HFF-Myc (cell line): ENCODE measurements around the gene EIF4H.

Source experiments
- DNase-seq: peaks from one replicate; pipeline ENCODE4 v3.0.0-alpha.2; 2011; ENCODE audit warnings: low read depth; ENCODE audit errors: extremely low read depth
- H3K4me3 ChIP-seq: replicated peaks from 2 replicates; pipeline ENCODE4 v1.5.1; 2011; ENCODE audit warnings: low read depth, mild to moderate bottlenecking, control low read depth, low read length
- CTCF ChIP-seq: IDR thresholded peaks from 2 replicates; pipeline ENCODE4 v1.5.1; 2012; ENCODE audit warnings: mild to moderate bottlenecking, low read depth, low read length, control low read depth; ENCODE audit errors: missing control alignments

Gene EIF4H

DNA sequence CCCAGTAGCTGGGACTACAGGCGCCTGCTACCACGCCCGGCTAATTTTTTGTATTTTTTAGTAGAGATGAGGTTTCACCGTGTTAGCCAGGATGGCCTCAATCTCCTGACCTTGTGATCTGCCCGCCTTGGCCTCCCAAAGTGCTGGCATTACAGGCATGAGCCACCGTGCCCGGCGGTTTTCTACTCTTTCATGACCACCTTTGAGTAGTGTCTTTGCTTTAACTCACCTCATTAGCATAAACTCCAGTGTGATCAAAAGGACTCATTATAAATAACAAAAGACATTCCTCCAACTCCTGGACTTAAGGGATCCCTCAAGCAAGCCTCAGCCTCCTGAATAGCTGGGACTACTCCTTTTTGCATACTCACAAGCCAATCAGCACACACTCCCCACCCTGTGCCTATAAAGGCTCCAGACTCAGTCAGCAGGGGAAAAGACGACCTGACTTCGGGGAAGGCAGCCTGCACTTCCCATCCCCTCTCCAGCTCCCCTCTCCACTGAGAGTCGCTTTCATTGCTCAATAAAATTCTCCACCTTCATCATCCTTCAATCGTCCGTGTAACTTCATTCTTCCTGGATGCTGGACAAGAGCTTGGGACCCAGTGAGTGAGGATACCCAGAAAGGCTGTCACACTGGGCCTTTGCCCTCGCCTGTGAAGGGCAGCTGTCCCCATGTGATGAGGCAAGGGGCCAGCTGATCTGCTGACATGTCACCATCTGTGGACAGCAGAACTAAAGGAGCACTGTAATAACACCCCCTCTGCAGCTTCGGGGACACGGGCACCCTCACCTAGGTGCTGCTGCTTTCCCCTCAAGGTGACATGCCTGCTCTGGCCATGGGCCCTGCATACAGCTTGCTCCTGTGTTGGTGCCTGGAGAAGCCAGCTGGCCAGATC, 35.0 kb upstream of the EIF4H start:
- TF ChIP-seq CTCF = no peak
- H3K4me3 ChIP-seq = no peak overlapping the region
- no peak for DNase-seq

DNA sequence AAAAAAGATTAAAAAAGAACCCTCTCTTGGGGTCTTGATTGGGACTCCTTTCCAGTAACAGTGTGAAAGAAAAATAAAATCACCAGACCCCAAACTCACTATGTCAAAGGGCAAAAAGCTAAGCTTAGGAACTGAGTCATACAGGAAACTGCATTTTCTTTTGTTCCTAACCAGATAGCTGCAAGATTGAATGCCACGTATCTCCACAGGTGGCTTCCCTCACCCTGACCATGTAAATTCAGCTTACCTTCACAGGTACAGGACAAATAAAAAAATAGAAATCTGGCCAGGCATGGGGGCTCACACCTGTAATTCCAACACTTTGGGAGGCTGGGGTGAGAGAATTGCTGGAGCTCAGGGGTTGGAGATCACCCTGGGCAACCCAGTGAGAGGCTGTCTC, 32.5 kb upstream of the EIF4H start:
- DNase-seq = no peak
- H3K4me3 ChIP-seq = no peak overlapping the region
- no peak for TF ChIP-seq CTCF

GRCh38 chr7:74143383-74143782, 30.8 kb upstream of the EIF4H start:
- no peak for DNase-seq
- H3K4me3 ChIP-seq = no peak overlapping the region
- TF ChIP-seq CTCF = no peak

DNA sequence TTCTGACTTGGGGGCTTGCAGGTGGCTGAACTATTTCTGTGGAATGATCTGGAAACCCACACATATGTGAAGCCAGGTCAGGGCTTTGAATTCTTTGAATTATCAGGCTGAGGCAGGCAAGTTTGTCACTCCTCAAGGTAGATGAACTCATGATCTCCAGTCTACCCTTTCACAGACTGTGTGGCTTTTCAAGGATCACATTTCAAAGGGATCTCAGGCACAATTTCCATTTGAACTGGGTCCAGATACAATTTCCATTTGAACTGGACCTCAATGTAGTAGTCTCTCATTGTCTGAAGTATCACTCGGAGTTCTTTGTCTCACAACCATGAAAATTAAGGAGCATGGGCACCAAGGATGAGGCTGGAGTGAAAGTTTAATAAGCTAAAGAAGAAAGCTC, 25.7 kb upstream of the EIF4H start:
- TF ChIP-seq CTCF = no peak
- DNase-seq = no peak
- H3K4me3 ChIP-seq = no peak overlapping the region

GRCh38 chr7:74149071-74149470, 25.1 kb upstream of the EIF4H start:
- no peak overlapping the region for H3K4me3 ChIP-seq
- DNase-seq = no peak
- TF ChIP-seq CTCF = no peak

DNA sequence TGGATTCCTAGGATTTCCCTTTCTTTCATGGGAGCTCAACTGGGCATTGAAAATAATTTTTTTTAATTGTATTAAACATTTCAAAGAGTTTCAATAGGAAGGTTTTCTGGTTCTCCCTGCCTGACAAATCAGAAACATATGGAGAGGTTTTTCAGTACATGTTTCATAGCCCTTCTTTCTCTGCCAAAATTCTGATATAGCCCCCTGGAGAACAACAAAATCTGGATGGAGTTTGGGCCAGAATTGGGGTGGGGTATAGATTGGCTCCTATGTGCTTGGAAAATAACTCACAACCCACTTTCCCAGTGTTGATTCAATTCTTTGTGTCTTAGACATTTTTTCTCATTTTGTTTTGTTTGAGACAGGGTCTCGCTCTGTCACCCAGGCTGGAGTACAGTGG, 24.6 kb upstream of the EIF4H start:
- H3K4me3 ChIP-seq = no peak overlapping the region
- no peak for DNase-seq
- no peak for TF ChIP-seq CTCF
